NCI-H1417 treated with DMSO at 0.1 percent for 48 hours (cell line): ENCODE results near the gene KIAA1671.

Source experiments
- DNase-seq: peaks from one replicate; lab custom pipeline; 2025; lab: John Stamatoyannopoulos, UW

Gene KIAA1671

DNA sequence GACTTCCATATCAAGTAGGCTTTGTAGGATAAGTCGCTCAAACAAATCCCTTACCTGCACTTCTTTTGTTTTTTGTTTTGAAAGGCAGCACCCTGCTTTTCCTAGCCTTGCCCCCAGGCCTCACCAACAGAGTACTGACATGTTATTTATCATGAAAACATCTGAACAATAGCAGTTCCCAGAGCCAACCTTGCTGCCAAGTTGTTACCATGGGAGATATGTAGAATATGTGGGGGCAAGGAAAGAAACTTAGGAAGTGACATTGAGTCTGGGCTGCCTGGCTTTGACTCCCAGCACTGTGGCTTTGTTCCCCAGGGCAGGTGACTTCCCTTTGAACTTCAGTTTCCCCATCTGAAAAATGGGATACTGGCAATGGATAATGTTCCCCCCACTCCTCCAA is 193.8 kb downstream of the KIAA1671 start:
- no peak for DNase-seq

DNA sequence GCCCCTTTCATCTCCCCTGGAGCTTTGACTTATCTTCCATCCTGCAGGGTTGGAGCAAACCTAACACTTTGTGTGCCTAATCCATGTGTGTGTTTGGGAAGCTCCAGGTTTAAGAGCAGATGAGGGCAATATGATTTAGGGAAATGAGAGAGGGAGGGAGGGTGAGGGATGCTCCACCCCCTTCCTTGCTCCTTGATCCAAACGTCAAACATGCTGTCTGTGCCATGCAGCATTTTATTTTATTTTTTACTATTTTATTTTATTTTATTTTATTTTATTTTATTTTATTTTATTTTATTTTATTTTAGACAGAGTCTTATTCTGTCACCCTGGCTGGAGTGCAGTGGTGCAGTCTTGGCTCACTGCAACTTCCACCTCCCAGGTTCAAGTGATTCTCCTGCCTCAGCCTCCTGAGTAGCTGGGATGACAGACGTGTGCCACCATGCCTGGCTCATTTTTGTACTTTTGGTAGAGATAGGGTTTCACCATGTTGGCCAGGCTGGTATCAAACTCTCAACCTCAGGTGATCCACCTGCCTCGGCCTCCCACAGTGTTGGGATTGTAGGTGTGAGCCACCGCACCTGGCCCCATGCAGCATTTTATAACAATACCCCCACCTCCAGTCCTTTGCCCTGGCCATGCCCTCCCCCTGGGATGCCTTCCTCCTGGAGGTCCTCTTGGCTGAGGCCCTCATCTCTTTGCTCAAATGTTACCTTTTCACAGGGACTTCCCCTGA is 194.6 kb downstream of the KIAA1671 start:
- DNase-seq, result no peak

- no peak for DNase-seq
Observed at GRCh38 chr22:25147642-25147928, 195.1 kb downstream of the KIAA1671 start.

DNA sequence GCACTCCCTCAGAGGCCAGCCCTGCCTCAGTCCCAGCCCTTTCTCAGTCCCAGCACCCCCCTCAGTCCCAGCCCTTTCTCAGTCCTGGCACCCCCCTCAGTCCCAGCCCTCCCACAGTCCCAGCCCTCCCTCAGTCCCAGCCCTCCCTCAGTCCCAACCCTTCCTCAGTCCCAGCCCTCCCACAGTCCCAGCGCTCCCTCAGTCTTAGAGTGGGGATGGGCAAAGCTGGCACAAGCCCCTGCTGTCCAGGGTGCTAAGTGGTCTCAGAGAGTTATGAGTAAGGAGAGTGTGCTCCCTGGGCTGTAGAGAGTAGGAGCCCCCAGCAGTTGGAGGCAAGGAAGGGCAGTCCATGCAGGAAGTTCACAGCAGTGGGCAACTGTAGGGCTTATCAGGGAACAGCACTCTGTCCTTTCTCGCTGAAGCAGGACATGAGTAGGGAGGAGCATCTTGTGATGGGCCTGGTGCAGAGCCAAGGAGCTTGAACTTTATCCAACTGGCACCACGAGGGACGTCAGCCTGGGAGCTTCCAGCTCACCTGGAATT is 195.7 kb downstream of the KIAA1671 start:
- DNase-seq, result no peak

GRCh38 chr22:25149014-25149413 is 196.5 kb downstream of the KIAA1671 start:
- no peak for DNase-seq

- DNase-seq, result no peak
Observed at GRCh38 chr22:25153961-25154666, 201.6 kb downstream of the KIAA1671 start.

GRCh38 chr22:25154667-25154999 is 202.1 kb downstream of the KIAA1671 start:
- DNase-seq, result no peak

- DNase-seq, result no peak
Observed at GRCh38 chr22:25156736-25157135, 204.2 kb downstream of the KIAA1671 start.

DNA sequence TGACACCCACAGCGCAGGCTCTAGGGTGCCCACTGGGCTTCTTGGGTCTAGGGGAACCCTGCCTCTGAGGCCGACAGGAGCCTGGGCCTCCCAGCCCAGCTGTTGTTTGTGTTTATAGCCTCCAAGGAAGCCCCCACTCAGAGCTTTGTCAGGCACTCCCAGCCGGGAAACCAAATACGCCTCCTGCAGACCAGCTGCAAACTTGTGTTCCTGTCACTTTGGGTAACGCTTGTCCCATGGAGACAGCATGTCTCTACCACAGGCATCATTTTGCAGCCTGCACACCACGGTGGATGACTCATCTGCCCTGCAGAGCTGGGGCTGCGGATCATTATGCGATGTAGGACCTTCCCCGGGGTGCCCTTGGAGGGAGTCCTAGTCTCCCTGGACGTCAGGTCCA is 206.5 kb downstream of the KIAA1671 start:
- DNase-seq, result no peak

GRCh38 chr22:25160120-25160996 is 207.8 kb downstream of the KIAA1671 start:
- no peak for DNase-seq

GRCh38 chr22:25161017-25161915 is 208.8 kb downstream of the KIAA1671 start:
- no peak for DNase-seq

DNA sequence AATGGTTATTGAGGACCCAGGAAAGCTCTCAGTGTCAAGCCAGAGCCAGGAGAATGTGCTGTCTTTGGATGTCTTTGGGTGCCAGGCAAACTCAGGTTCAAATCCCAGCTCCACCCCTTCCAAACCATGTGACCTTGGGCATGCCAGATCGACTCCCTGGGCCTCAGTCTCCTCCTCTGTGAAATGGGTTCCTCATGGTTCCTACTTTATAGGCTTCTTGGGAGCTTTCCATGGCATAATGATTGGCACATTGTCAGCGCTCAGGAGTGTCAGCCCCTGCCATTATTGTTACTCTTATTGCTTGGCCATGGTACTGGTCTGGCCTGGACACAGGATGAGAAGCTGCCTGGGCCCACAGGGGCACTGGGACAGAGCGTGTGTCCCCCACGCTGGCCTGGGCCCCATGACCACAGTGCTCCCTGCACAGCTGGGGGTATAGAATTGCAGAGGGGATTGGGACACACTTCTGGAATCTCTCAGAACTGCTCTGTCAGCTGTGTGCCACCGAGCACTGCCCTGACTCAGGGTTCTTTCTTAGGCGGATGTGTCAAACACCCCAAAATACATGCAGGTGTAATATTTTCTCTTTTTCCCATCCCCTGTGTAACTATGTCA is 209.5 kb downstream of the KIAA1671 start:
- no peak for DNase-seq

- no peak for DNase-seq
Observed at GRCh38 chr22:25162561-25162960, 210.0 kb downstream of the KIAA1671 start.

DNA sequence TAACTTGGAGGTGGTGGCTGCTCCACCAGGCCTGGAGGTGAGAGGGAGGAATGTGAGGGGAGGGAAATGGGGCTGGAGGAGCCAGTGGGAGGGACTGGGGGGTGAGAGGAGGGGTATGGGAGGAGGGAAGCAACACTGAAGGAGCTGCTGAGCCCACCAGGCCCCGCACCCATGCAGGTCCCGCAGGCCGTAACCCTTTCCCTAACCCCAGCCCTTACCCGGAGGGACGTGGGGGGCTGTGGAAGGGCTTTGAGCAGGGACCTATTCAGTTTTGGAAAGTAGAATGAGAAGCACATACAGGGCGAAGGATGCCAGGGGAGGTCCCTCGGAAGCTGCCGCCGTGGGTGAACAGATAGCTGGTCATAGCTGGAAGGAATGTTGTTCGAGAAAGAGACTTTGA is 213.3 kb downstream of the KIAA1671 start:
- no peak for DNase-seq

- DNase-seq, result no peak
Observed at GRCh38 chr22:25166266-25167040, 213.9 kb downstream of the KIAA1671 start.

- no peak for DNase-seq
Observed at GRCh38 chr22:25167082-25167481, 214.6 kb downstream of the KIAA1671 start.

GRCh38 chr22:25167834-25168601 is 215.5 kb downstream of the KIAA1671 start:
- DNase-seq, result no peak

DNA sequence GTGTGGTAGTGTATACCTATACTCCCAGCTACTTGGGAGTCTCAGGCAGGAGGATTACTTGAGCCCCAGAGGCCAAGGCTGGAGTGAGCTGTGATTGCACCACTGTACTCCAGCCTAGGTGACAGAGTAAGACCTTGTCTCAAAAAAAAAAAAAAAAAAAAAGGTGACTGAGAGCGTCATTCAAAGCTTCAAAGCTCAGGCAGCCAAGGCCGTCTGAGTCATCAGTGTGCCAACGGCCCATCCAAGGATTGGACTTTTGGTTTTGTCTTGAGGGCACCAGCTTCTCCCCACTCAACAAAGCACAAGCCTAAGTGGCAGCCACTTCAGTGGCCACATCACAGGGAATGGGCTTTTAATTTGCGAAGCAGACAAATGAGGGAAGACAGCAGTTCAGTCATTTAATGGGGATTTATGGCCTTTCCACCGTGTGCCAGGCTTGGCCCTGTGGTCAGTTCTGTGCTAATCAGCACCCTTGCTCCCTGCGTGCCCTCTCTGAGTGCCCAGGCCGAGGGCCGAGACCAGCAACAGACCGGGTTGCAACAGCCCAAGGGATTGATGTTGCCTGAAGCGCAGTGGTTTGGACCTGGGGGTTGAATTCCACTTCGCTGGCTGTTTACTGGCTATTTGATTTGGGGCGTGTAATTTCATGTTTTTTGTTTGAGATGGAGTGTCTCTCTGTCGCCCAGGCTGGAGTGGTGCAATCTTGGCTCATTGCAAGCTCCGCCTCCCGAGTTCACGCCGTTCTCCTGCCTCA is 216.9 kb downstream of the KIAA1671 start:
- DNase-seq, result no peak

GRCh38 chr22:25170426-25170980 is 218.0 kb downstream of the KIAA1671 start:
- no peak for DNase-seq
